Measurements from ENCODE around the gene DYSF.
"Not testable (repeated sequence)": the region's sequence is repeated elsewhere in the genome, so short reads cannot be mapped to it uniquely, and the experiment has no call there.

The DYSF gene

DNA sequence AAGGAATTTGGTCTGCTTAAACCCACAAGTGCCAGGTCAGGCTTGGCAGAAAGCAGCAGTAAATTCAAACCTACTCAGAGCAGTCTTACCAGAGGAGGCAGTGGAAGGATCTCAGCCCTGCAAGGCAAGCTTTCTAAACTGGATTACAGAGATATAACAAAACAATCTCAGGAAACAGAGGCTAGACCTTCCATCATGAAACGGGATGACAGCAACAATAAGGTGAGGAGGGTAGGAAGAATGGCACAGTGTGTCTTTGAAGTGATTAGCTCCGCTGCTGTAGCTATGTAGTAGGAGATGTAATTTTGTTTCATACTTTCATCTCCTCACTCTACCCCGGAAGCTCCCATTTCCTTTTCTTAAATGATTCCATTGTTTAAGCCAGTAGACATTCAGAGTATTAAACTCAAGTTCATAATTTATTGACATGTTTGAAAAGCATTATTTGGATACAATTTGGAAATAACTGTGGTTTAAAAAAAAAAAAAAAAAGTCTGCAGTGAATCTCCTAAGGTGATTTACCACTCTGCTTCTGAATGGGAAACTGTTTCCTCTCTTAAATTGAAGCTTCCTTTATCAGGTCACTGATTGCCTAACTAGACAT is 29.4 kb upstream of the DYSF start:
- no peak for DNase-seq (ENCODE audit: low read depth, low spot score)
- Histone ChIP-seq H3K9me3 (ENCODE audit: low read depth, low read length) (no peaks in the 10 kb centered on the region), H3K9ac (ENCODE audit: insufficient read length) (no peak overlapping the region), H3K36me3 (ENCODE audit: insufficient read depth, low read length) (peaks cover 73% of the 10 kb centered on the region), H3K4me3 (no peak overlapping the region), H3K27ac (no peak overlapping the region; the same call in 1 of the 2 replicates)
- TF ChIP-seq POLR2AphosphoS5 (IDR thresholded peaks at IDR 0.05; ENCODE audit: borderline replicate concordance, low read depth, low read length) = no peak
- no peak for TF ChIP-seq FOXP2 (optimal IDR thresholded peaks at IDR 0.05; ENCODE audit: control extremely low read depth, extremely low read length, insufficient read depth)
- TF ChIP-seq EZH2 (IDR thresholded peaks at IDR 0.05) = no peak

DNA sequence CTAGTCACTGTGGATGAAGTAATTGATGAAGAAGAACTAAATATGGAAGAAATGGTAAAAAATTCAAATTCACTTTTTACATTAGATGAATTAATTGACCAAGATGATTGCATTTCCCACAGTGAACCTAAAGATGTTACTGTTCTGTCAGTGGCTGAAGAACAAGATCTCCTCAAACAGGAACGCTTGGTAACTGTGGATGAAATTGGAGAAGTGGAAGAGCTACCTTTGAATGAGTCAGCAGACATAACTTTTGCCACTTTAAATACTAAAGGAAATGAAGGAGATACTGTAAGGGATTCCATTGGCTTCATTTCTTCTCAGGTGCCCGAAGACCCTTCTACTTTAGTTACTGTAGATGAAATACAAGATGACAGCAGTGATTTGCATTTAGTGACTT is 26.6 kb upstream of the DYSF start:
- TF ChIP-seq POLR2AphosphoS5 (IDR thresholded peaks at IDR 0.05; ENCODE audit: borderline replicate concordance, low read depth, low read length) = no peak
- no peak for TF ChIP-seq FOXP2 (optimal IDR thresholded peaks at IDR 0.05; ENCODE audit: control extremely low read depth, extremely low read length, insufficient read depth)
- no peak for TF ChIP-seq EZH2 (IDR thresholded peaks at IDR 0.05)
- no peak for DNase-seq (ENCODE audit: low read depth, low spot score)
- no peak overlapping the region for H3K27ac ChIP-seq
- H3K9ac ChIP-seq (ENCODE audit: insufficient read length) = no peak overlapping the region
- no peaks in the 10 kb centered on the region for H3K9me3 ChIP-seq (ENCODE audit: low read depth, low read length)
- H3K36me3 ChIP-seq (ENCODE audit: insufficient read depth, low read length) = peaks cover 85% of the 10 kb centered on the region
- H3K4me3 ChIP-seq = no peak overlapping the region

DNA sequence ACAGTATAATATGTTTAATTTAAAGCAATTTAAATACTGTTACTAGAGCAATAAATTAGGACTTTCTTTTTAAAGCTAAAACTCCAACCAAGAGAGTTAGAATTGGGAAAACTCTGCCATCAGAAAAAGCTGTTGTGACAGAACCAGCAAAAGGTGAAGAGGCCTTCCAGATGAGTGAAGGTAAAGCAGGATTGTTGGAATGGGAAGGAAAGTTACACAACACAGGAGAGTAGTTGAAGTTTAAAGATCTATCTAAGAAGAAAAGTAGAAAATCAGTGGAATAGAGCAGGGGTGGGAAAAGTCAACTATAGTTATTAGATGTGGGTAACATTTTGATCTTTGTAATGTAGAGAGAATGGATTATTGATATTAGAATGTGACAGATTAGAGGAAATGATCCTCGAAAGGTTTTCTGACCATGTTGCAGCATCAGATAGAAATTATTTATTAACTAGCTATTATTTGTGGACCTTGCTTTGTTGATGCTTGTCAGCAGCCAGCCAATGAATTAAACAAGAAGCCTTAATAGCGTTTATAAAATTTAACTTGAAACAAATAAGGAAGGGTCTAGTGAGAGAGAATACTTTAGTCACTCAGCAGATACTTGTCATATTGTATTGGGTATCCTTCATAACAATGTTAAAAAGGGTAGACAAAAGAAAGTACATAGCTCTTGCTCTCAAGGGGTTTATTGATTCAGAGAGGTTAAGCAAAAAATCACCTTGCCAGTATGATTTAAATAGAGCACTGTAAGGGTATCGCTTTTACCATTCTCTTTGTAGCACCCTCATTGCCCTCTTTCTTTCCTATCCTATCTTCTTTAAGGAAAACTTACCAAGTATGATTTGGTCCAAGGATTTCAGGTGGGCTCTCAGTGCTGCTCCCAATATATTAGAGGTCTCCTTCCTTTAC is 24.6 kb upstream of the DYSF start:
- TF ChIP-seq EZH2 (IDR thresholded peaks at IDR 0.05) (no peak), POLR2AphosphoS5 (IDR thresholded peaks at IDR 0.05; ENCODE audit: borderline replicate concordance, low read depth, low read length) (no peak), FOXP2 (optimal IDR thresholded peaks at IDR 0.05; ENCODE audit: control extremely low read depth, extremely low read length, insufficient read depth) (no peak)
- no peak overlapping the region for H3K4me3 ChIP-seq
- no peaks in the 10 kb centered on the region for H3K9me3 ChIP-seq (ENCODE audit: low read depth, low read length)
- peaks cover 90% of the 10 kb centered on the region for H3K36me3 ChIP-seq (ENCODE audit: insufficient read depth, low read length)
- DNase-seq (ENCODE audit: low read depth, low spot score) = no peak
- H3K27ac ChIP-seq = no peak overlapping the region
- H3K9ac ChIP-seq (ENCODE audit: insufficient read length) = no peak overlapping the region

DNA sequence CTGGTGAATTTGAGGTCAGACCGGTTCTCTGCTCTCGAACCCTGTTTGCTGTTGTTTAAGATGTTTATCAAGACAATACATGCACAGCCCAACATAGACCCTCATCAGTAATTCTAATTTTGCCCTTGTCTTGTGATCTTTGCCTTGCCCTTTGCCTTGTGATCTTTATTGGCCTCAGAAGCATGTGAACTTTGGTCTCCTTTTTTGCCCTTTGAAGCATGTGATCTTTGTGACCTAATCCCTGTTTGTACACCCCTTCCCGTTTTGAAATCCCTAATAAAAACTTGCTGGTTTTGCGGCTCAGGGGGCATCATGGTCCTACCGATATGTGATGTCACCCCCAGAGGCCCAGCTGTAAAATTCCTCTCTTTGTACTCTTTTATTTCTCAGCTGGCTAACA is 8.2 kb upstream of the DYSF start:
- H3K27ac ChIP-seq; H3K9ac ChIP-seq (ENCODE audit: insufficient read length); H3K9me3 ChIP-seq (ENCODE audit: low read depth, low read length); H3K4me3 ChIP-seq; DNase-seq (ENCODE audit: low read depth, low spot score): not testable (repeated sequence)
- peaks cover 25% of the 10 kb centered on the region for H3K36me3 ChIP-seq (ENCODE audit: insufficient read depth, low read length)

DNA sequence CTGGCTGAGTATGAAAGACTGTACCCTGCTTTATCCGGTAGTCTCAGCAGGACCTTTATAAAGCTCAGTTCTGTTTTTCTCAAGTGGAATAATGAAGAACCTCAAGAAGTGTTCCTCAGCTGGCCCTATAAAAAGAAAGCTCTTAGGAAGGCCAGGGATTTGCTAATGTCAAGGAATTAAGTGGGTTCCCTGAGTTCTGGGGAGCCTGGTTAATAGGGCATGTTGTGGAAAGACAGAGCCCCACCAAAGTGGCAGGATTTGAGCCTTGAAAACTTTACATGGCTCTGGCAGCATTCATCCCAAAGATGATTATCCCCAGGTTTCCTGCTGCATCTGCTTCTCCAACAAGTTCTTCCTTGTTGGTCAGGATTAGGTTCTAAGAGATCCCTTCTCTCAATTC is 6.9 kb upstream of the DYSF start:
- no peaks in the 10 kb centered on the region for H3K9me3 ChIP-seq (ENCODE audit: low read depth, low read length)
- no peak for DNase-seq (ENCODE audit: low read depth, low spot score)
- H3K36me3 ChIP-seq (ENCODE audit: insufficient read depth, low read length) = peaks cover 15% of the 10 kb centered on the region
- H3K27ac ChIP-seq = no peak overlapping the region
- no peak overlapping the region for H3K9ac ChIP-seq (ENCODE audit: insufficient read length)
- TF ChIP-seq POLR2AphosphoS5 (IDR thresholded peaks at IDR 0.05; ENCODE audit: borderline replicate concordance, low read depth, low read length) (no peak), EZH2 (IDR thresholded peaks at IDR 0.05) (no peak), FOXP2 (optimal IDR thresholded peaks at IDR 0.05; ENCODE audit: control extremely low read depth, extremely low read length, insufficient read depth) (no peak)
- no peak overlapping the region for H3K4me3 ChIP-seq

DNA sequence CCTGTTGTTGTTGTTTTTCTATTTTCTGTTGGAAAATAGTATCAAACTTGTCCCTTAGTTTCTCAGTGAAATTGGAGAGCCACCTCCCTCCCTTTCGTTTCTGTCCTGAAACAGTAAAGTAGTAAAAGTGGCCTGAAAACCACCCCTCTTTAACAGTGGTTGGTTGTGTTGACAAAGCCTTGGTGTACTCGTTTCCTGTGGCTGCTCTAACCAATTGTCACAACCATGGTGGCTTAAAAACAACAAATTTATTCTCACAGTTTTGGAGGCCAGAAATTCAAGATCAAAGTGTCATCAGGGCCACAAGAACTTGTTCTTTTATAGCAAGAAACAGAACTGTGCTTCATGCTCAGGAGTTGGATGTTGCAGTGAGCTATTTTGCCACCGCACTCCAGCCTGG is 4.0 kb upstream of the DYSF start:
- DNase-seq (ENCODE audit: low read depth, low spot score) = no peak
- no peaks in the 10 kb centered on the region for H3K36me3 ChIP-seq (ENCODE audit: insufficient read depth, low read length)
- TF ChIP-seq EZH2 (IDR thresholded peaks at IDR 0.05) (no peak), POLR2AphosphoS5 (IDR thresholded peaks at IDR 0.05; ENCODE audit: borderline replicate concordance, low read depth, low read length) (no peak), FOXP2 (optimal IDR thresholded peaks at IDR 0.05; ENCODE audit: control extremely low read depth, extremely low read length, insufficient read depth) (no peak)
- H3K9me3 ChIP-seq (ENCODE audit: low read depth, low read length) = no peaks in the 10 kb centered on the region
- H3K9ac ChIP-seq (ENCODE audit: insufficient read length) = no peak overlapping the region
- H3K27ac ChIP-seq = no peak overlapping the region
- H3K4me3 ChIP-seq = no peak overlapping the region

DNA sequence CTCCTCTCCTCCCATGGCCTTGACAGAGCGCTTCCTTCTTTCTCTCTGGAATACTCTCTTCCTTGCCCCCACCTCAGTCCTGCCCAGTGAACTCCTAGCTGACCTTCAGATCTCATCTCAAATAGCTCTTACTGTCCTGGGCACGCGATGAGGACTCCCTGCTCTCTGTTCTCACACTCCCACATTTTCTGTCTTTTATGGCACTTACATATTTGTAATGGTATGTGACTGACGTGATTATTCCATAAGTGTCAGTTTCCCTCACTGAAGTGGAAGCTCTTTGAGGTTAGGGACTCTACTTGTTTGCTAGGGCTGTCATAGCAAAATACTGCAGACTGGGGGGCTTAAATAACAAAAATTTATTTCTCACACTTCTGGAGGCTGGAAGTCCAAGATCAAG is 1.7 kb upstream of the DYSF start:
- H3K27ac ChIP-seq = no peak overlapping the region
- no peak overlapping the region for H3K4me3 ChIP-seq
- TF ChIP-seq FOXP2 (optimal IDR thresholded peaks at IDR 0.05; ENCODE audit: control extremely low read depth, extremely low read length, insufficient read depth) = no peak
- no peak for TF ChIP-seq POLR2AphosphoS5 (IDR thresholded peaks at IDR 0.05; ENCODE audit: borderline replicate concordance, low read depth, low read length)
- no peak for TF ChIP-seq EZH2 (IDR thresholded peaks at IDR 0.05)
- DNase-seq (ENCODE audit: low read depth, low spot score) = no peak
- no peak overlapping the region for H3K9ac ChIP-seq (ENCODE audit: insufficient read length)
- no peaks in the 10 kb centered on the region for H3K36me3 ChIP-seq (ENCODE audit: insufficient read depth, low read length)
- no peaks in the 10 kb centered on the region for H3K9me3 ChIP-seq (ENCODE audit: low read depth, low read length)

DNA sequence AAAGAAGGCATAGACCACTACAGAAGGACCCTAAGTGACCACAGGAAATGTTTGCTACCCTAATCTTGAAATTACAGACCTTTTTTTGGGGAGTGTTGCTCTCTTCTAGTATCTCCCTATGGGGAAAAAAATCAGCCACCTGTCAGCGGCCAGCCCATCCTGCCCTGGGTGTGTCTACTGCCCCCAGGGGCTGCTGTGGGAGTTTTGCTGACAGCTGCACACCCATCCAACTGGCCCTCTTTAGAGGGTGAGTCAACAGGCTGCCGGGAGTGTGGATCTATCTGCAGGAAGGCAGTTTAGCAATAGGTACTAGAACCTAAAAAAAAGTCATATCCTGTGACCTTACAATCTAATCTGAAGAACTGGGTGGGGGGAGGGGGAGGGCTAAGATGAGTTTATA is 796 bp upstream of the DYSF start:
- H3K9ac ChIP-seq (ENCODE audit: insufficient read length) = no peak overlapping the region
- no peak for TF ChIP-seq EZH2 (IDR thresholded peaks at IDR 0.05)
- H3K36me3 ChIP-seq (ENCODE audit: insufficient read depth, low read length) = no peaks in the 10 kb centered on the region
- no peak overlapping the region for H3K27ac ChIP-seq
- no peak overlapping the region for H3K4me3 ChIP-seq
- no peaks in the 10 kb centered on the region for H3K9me3 ChIP-seq (ENCODE audit: low read depth, low read length)
- no peak for DNase-seq (ENCODE audit: low read depth, low spot score)

All from SK-N-MC (cell line).